Karpas-422 (cell line): ENCODE results near the gene ASL. TPM values are rescaled to one million over a fixed set of nuclear protein-coding genes. Genes with fewer than 3 reads are reported as not detected.
"Not testable (repeated sequence)": the region's sequence is repeated elsewhere in the genome, so short reads cannot be mapped to it uniquely, and the experiment has no call there.

Experiments
- DNase-seq: peaks from one replicate; pipeline ENCODE4 v3.0.0-alpha.2; 2015
- H2AFZ ChIP-seq: fragments of 200-600 bp; sonication (generic); 2 replicates; pipeline ENCODE4 v1.6.1; 2014; ENCODE audit warnings: antibody characterized with exemption, low read length, mixed read lengths
- H3K27ac ChIP-seq: fragments of 200-600 bp; sonication (generic); 2 replicates; pipeline ENCODE4 v1.5.1; 2014; ENCODE audit warnings: mild to moderate bottlenecking, low read length, moderate library complexity
- H3K27me3 ChIP-seq: fragments of 200-600 bp; sonication (generic); 2 replicates; pipeline ENCODE4 v1.6.1; 2014; ENCODE audit warnings: low read length, mixed read lengths
- H3K36me3 ChIP-seq: fragments of 200-600 bp; sonication (generic); 2 replicates; pipeline ENCODE4 v1.6.1; 2014; ENCODE audit warnings: low read length, mixed read lengths; ENCODE audit not compliant: insufficient read depth
- H3K4me1 ChIP-seq: fragments of 200-600 bp; sonication (generic); 2 replicates; pipeline ENCODE4 v1.6.1; 2014; ENCODE audit warnings: mild to moderate bottlenecking, low read length, mixed read lengths
- H3K4me2 ChIP-seq: fragments of 200-600 bp; sonication (generic); 2 replicates; pipeline ENCODE4 v1.6.1; 2014; ENCODE audit warnings: low read length, low read depth, mild to moderate bottlenecking; ENCODE audit not compliant: poor library complexity, severe bottlenecking
- H3K4me3 ChIP-seq: fragments of 200-600 bp; sonication (generic); 2 replicates; pipeline ENCODE4 v1.5.1; 2014; ENCODE audit warnings: mild to moderate bottlenecking, antibody characterized with exemption, low read length, mixed read lengths
- H3K79me2 ChIP-seq: fragments of 200-600 bp; sonication (generic); 2 replicates; pipeline ENCODE4 v1.6.1; 2014; ENCODE audit warnings: mild to moderate bottlenecking, low read length, mixed read lengths
- H3K9ac ChIP-seq: fragments of 200-600 bp; sonication (generic); 2 replicates; pipeline ENCODE4 v1.6.0; 2014; ENCODE audit warnings: low read length
- H3K9me2 ChIP-seq: fragments of 200-600 bp; sonication (generic), shearing (Covaris generic); replicated peaks from 2 replicates; pipeline ENCODE4 v1.6.0; 2014; ENCODE audit warnings: mild to moderate bottlenecking, low read length, moderate library complexity; ENCODE audit not compliant: insufficient read depth
- H3K9me3 ChIP-seq: fragments of 300-700, 200-600 bp; sonication (generic); 2 replicates; pipeline ENCODE4 v1.6.1; 2014; ENCODE audit warnings: low read length, mixed read lengths
- H4K20me1 ChIP-seq: fragments of 200-600 bp; sonication (generic); 2 replicates; pipeline ENCODE4 v1.6.1; 2014; ENCODE audit warnings: mild to moderate bottlenecking, antibody characterized with exemption, low read length, low read depth; ENCODE audit not compliant: insufficient read depth
- total RNA-seq: library from RNA; depleted of rRNA; stranded (reverse); fragments of >200 nt; shearing (Covaris generic); gene quantifications from 2 replicates; pipeline ENCODE4 v1.2.3, GENCODE V29; 2014; ENCODE audit warnings: low replicate concordance

The ASL gene
- total RNA-seq, 1 experiment from 2014 or later, result 19.4 TPM

DNA sequence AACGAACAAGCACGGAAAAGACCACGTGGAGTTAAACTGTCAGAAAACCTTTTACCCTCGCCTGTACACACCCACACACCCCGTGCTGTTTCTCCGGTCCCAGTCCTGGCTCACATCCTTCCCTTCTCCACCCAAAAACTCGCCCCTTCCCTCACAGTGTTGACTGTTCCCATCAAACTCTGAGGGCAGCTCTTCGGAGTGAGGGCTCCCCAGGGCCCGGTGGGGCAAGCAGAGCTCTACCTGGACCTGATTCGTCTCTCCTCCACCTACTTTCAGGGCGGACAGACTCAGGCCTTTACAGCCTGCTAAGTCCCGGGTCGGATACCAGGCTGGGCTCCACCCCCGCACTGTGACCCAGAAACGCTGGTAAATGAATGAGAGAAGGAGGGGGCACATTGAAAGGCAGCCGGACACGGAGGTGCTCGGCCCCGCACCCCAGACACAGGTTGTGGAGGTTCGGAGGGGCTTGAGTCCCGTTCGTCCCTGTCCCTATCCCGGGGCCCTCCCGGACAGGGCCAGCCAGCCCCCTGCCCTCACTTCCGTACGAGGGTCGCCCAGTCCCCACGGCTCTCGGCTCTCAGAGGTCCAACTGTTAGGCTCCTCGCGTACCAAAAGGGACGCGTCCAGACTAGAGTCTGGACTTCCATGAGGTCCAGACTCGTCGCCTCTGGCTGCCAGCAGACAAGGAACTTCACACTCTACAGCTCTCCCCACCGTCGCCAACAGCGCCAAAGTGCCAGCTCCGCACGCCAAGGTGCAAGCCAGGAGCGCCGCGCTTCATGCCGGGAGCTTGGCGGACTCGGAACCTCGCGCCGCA, 31.7 kb upstream of the ASL start:
- Histone ChIP-seq H3K27me3 (no peaks in the 10 kb centered on the region), H3K9ac (no peak overlapping the region), H3K79me2 (no peaks in the 10 kb centered on the region), H4K20me1 (no peaks in the 10 kb centered on the region), H3K27ac (no peak overlapping the region), H3K36me3 (no peaks in the 10 kb centered on the region), H2AFZ (no peak overlapping the region), H3K9me2 (no peaks in the 10 kb centered on the region), H3K9me3 (no peaks in the 10 kb centered on the region), H3K4me2 (no peak overlapping the region), H3K4me3 (no peak overlapping the region), H3K4me1 (no peaks in the 10 kb centered on the region)
- DNase-seq, result no peak

GRCh38 chr7:66044498-66044854, 31.1 kb upstream of the ASL start:
- DNase-seq, H2AFZ ChIP-seq, H3K4me1 ChIP-seq, H3K9me3 ChIP-seq, H3K9ac ChIP-seq, H3K79me2 ChIP-seq, H4K20me1 ChIP-seq, H3K36me3 ChIP-seq, H3K27ac ChIP-seq, H3K27me3 ChIP-seq, H3K9me2 ChIP-seq, H3K4me2 ChIP-seq, H3K4me3 ChIP-seq: not testable (repeated sequence)

DNA sequence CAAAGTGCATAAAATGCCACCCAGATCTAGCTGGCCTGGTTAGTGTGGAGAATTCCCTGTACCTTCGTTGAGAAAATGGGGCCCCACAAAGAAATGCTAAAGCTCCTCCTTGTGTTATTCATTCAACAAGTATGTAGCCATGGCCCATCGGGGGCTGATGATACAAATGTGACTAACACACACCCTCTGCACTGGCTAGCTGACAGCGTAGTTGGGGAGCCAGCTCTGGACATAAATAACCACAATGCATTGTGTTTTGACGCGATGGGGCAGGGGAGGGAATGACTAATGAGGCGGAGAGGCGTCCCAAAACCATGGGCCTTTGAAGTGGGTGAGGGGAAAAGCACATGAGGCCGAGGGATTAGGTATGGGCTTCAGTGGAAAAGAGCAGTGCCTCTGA, 28.2 kb upstream of the ASL start:
- Histone ChIP-seq H3K9ac (no peak overlapping the region), H3K9me2 (no peaks in the 10 kb centered on the region), H3K4me2 (no peak overlapping the region), H3K27me3 (no peaks in the 10 kb centered on the region), H3K9me3 (no peaks in the 10 kb centered on the region), H3K27ac (no peak overlapping the region), H3K36me3 (no peaks in the 10 kb centered on the region), H3K4me3 (no peak overlapping the region), H3K79me2 (no peaks in the 10 kb centered on the region), H2AFZ (no peak overlapping the region), H4K20me1 (no peaks in the 10 kb centered on the region), H3K4me1 (no peaks in the 10 kb centered on the region)
- DNase-seq, result no peak

DNA sequence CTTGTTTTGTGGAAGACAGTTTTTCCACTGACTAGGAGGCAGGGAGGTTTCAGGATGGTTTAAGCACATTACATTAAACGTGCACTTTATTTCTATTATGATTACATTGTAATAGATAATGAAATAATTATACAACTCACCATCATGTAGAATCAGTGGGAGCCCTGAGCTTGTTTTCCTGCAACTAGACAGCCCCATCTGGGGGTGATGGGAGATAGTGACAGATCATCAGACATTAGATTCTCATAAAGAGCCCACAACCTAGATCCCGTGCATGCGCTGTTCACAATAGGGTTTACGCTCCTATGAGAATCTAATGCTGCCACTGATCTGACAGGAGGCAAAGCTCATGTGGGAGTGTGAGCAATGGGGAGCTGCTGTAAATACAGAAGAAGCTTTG, 25.7 kb upstream of the ASL start:
- not testable (repeated sequence) for H3K27me3 ChIP-seq, H2AFZ ChIP-seq, H3K9me3 ChIP-seq, H3K9ac ChIP-seq, DNase-seq, H3K9me2 ChIP-seq, H3K4me3 ChIP-seq, H3K27ac ChIP-seq, H3K79me2 ChIP-seq, H3K36me3 ChIP-seq, H3K4me2 ChIP-seq, H4K20me1 ChIP-seq, H3K4me1 ChIP-seq

GRCh38 chr7:66050337-66050957, 25.2 kb upstream of the ASL start:
- Histone ChIP-seq H3K9me2 (no peaks in the 10 kb centered on the region), H3K27me3 (no peaks in the 10 kb centered on the region), H3K4me2 (no peak overlapping the region), H3K36me3 (no peaks in the 10 kb centered on the region), H3K4me3 (no peak overlapping the region), H4K20me1 (no peaks in the 10 kb centered on the region), H2AFZ (no peak overlapping the region), H3K4me1 (no peaks in the 10 kb centered on the region), H3K9me3 (no peaks in the 10 kb centered on the region), H3K9ac (no peak overlapping the region), H3K27ac (no peak overlapping the region), H3K79me2 (no peaks in the 10 kb centered on the region)
- no peak for DNase-seq

GRCh38 chr7:66050990-66051448, 24.6 kb upstream of the ASL start:
- no peaks in the 10 kb centered on the region for H3K9me3 ChIP-seq
- H3K79me2 ChIP-seq, result no peaks in the 10 kb centered on the region
- no peaks in the 10 kb centered on the region for H3K9me2 ChIP-seq
- no peaks in the 10 kb centered on the region for H3K27me3 ChIP-seq
- H3K27ac ChIP-seq, result no peak overlapping the region
- no peak overlapping the region for H3K4me2 ChIP-seq
- H2AFZ ChIP-seq, result no peak overlapping the region
- no peaks in the 10 kb centered on the region for H4K20me1 ChIP-seq
- no peaks in the 10 kb centered on the region for H3K4me1 ChIP-seq
- no peak overlapping the region for H3K9ac ChIP-seq
- H3K36me3 ChIP-seq, result no peaks in the 10 kb centered on the region
- no peak for DNase-seq
- no peak overlapping the region for H3K4me3 ChIP-seq

GRCh38 chr7:66052447-66052846, 23.2 kb upstream of the ASL start:
- H3K27me3 ChIP-seq, result no peaks in the 10 kb centered on the region
- no peaks in the 10 kb centered on the region for H3K36me3 ChIP-seq
- H3K9ac ChIP-seq, result no peak overlapping the region
- no peaks in the 10 kb centered on the region for H3K4me1 ChIP-seq
- H3K27ac ChIP-seq, result no peak overlapping the region
- H3K9me2 ChIP-seq, result no peaks in the 10 kb centered on the region
- H2AFZ ChIP-seq, result no peak overlapping the region
- H3K4me3 ChIP-seq, result no peak overlapping the region
- no peak for DNase-seq
- no peaks in the 10 kb centered on the region for H3K79me2 ChIP-seq
- no peak overlapping the region for H3K4me2 ChIP-seq
- no peaks in the 10 kb centered on the region for H3K9me3 ChIP-seq
- H4K20me1 ChIP-seq, result no peaks in the 10 kb centered on the region

GRCh38 chr7:66054063-66054462, 21.6 kb upstream of the ASL start:
- H3K4me2 ChIP-seq, result no peak overlapping the region
- H4K20me1 ChIP-seq, result no peaks in the 10 kb centered on the region
- H3K27me3 ChIP-seq, result no peaks in the 10 kb centered on the region
- no peak overlapping the region for H3K4me3 ChIP-seq
- no peaks in the 10 kb centered on the region for H3K36me3 ChIP-seq
- no peak overlapping the region for H2AFZ ChIP-seq
- no peaks in the 10 kb centered on the region for H3K9me2 ChIP-seq
- H3K79me2 ChIP-seq, result no peaks in the 10 kb centered on the region
- no peak for DNase-seq
- H3K9ac ChIP-seq, result no peak overlapping the region
- no peaks in the 10 kb centered on the region for H3K4me1 ChIP-seq
- H3K27ac ChIP-seq, result no peak overlapping the region
- no peaks in the 10 kb centered on the region for H3K9me3 ChIP-seq
